ENCODE measurements around the gene PPP1R3F.

- TF ChIP-seq EZH2 (IDR thresholded peaks at IDR 0.05; ENCODE audit: low read depth) (no peak), CTCF (conservative IDR thresholded peaks at IDR 0.05) (no peak)
Measured at GRCh38 chrX:49250578-49250977, 19.0 kb upstream of the PPP1R3F start.
